ENCODE results near the gene AIG1.

DNA sequence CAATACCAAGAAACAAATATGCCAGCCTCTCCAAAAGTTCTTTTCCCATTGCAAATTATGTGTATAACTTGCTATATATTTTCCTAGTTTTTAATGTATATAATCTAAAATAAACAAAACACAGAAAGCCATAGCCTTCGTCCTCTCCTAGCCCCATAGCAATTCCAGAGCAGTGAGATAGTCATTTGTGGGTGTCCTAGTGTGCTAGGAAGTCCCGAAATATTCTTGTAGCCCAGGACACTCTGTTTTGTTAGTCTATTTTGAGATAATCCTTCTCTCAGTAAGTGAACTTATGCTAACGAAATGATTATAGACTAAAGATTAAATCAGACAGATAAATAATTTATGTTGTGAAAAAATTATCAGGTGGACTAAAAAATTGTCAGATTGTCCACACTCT lies 90.7 kb downstream of the AIG1 start:
- TF ChIP-seq EZH2 (IDR thresholded peaks at IDR 0.05; ENCODE audit: borderline replicate concordance, low read length) (no peak), CTCF (IDR thresholded peaks at IDR 0.05; ENCODE audit: low read length) (no peak)

Measured in OCI-LY1 (cell line).